GM21447 (cell line): ENCODE results near the gene GGT6.
"Not testable (repeated sequence)": the region's sequence is repeated elsewhere in the genome, so short reads cannot be mapped to it uniquely, and the experiment has no call there.

Source experiments
- ATAC-seq: cut with Tn5 transposase; IDR thresholded peaks from one replicate; pipeline ENCODE4 v1.9.1; 2021; ENCODE audit not compliant: unreplicated experiment

Gene GGT6

GRCh38 chr17:4592240-4593005, 32.0 kb upstream of the GGT6 start:
- no peak for ATAC-seq

DNA sequence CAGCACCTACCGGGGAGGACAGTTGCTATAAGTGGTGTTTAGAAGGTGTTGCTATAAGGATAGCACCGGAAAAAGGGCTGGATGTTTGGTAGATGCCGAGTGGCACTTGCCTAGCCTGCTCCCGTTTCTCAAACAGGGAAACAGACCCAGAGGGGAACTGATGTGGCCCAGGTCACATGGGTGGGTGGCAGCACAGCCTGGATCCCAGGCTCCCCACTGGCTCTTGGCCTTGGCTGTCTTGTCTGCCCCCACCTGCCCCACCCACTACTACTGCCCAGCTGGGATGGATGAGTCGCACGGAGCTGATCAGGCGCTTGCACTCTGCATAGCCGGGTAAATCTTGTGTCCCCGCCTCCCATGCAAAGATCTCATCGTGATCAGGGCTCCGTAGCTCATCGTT, 31.2 kb upstream of the GGT6 start:
- no peak for ATAC-seq

GRCh38 chr17:4590981-4591453, 30.6 kb upstream of the GGT6 start:
- no peak for ATAC-seq

DNA sequence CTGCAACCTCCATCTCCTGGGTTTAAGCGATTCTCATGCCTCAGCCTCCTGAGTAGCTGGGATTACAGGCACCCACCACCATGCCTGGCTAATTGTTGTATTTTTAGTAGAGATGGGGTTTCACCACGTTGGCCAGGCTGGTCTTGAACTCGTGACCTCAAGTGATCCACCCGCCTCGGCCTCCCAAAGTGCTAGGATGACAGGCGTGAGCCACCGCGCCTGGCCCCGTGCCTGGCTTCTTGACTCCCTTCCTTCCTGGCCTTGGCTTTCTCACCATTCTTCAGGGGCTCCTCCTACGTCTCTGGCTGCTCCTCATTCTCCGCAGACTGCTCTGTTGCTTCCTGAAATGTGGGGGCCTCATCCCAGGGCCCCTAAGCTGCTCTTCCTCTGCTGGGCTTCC, 29.7 kb upstream of the GGT6 start:
- ATAC-seq: not testable (repeated sequence)

GRCh38 chr17:4588898-4589625, 28.7 kb upstream of the GGT6 start:
- no peak for ATAC-seq

DNA sequence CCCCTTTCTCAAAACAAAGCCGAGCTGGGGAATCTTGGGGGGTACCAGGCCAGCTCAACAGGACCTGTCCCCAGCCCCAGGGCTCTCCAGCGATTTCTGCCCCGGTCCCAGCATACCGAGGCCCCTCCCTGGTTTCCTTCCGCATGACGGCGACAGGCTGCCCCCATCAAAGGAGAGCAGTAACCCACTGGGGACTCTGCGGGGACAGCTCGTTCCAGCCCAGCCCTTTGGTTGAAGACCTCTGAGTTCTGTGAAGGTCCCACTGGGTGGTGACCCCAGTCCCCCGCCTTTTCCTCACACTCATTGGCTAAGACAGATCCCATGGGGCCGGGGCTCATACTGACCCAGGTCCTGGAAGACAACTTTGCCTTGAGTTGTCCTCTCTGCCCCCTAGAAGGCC, 28.0 kb upstream of the GGT6 start:
- ATAC-seq: no peak

- ATAC-seq: no peak
These were observed 27.4 kb upstream of the GGT6 start for GRCh38 chr17:4587803-4588202.

GRCh38 chr17:4587195-4587594, 26.8 kb upstream of the GGT6 start:
- ATAC-seq: no peak

DNA sequence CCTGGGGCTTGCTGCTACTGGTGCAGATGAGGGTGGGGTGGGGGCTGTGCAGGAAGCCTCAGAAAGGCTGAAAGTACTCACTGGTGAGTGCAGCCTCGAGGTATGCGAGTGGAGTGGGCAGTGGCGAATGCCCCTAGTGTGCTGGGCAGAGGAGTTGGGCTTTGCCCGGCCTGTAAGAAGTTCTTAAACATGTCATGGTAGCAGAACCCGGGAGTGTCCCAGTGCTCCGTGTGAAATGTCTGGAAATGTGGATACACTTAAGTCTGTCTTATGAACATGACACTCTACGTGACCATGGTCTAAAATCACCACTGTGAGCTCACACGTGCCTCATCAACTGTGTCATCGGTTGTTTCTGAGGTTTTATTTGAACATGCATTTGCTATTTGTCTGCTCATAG, 25.7 kb upstream of the GGT6 start:
- ATAC-seq: no peak

DNA sequence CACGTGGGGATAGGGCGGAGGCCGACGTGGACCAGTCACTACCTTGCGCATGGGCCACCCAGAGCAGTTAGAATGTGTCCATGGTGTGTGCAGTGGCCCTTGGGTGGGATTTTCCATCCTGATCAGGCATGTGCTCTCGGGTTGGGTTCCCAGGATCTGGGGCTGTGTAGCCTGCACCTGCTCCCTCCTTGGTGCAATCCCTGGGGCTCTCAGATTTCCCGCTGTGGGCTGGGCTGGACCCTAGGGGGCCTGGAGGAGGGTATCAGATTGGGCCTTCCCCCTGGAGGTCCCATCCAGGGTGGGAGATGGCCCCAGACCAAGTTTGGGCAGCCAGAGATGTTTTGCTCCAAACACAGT, 25.2 kb upstream of the GGT6 start:
- ATAC-seq: no peak

DNA sequence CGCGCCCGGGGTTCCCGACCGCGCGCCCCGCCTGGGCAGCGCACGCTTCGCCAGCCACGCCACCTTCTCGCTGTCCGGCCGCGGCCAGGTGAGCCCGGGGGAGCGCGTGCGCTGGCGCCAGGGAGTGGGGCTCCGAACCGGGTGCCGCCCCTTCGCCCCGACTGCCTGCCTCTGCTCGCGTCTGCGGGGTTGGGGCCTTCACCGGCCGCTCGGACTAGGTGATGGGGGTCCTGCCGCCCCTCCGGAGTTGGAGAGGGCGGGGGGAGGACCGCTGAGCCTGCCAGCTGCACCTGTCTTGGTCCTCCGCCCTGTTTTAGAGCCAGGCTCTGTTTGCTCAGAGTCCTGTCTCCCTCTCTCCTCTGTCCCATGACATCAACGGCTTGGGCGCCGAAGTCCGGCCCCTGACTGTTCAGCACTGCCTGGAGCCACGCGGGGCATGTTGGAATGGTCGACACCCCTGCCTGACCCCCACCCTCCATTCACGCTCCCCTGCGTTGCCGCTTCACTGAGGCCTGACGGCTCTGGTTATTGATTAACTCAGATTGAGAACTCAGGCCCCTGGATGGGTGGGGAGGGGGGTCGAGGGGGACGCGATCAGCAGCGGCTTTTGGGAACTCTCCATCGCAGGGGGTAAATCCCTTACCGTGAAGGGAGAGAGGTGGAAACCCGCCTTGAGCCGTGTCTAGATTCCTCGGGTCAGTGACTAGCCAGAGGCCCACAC, 24.7 kb upstream of the GGT6 start:
- no peak for ATAC-seq

DNA sequence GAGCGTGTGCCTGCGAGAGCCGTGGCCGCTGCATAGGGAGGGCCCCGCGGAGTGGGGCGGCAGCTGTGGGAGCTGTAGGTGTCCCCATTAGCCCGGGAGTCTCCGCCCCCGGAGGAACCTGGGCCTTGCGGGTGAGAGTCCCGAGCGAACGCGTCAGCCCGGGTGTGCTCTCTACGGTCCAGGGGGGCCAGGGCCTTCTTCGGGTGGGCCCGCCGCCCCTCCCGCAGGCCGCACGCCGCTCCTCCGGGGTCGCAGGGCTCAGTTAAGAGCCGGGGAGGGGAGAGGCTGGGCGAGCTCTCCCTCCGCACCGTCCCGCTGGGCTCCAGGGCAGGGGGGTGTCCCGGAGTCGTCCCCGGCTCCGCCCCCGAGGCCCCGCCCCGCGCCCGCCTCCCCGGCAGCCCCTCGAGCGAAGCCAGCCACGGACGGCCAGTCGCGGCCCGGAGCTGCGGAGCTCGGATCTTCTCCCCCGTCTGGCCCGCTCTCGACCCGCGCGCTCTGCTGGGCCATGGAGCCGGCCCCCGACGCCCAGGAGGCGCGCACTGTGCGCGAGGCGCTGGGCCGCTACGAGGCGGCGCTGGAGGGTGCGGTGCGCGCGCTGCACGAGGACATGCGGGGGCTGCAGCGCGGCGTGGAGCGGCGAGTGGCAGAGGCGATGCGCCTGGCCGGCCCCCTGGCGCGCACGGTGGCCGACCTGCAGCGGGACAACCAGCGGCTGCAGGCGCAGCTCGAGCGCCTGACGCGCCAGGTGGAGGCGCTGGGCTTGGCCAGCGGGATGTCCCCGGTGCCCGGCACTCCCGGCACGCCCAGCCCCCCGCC, 23.9 kb upstream of the GGT6 start, which contains the start of gene SMTNL2:
SMTNL2 (plus strand) TSS at position 429 of the 816 bp plus-strand sequence; CDS start at position 506, 77 bp downstream.
- no peak for ATAC-seq

GRCh38 chr17:4583782-4584100, 23.4 kb upstream of the GGT6 start:
- ATAC-seq: no peak

GRCh38 chr17:4583206-4583605, 22.8 kb upstream of the GGT6 start:
- ATAC-seq: no peak

DNA sequence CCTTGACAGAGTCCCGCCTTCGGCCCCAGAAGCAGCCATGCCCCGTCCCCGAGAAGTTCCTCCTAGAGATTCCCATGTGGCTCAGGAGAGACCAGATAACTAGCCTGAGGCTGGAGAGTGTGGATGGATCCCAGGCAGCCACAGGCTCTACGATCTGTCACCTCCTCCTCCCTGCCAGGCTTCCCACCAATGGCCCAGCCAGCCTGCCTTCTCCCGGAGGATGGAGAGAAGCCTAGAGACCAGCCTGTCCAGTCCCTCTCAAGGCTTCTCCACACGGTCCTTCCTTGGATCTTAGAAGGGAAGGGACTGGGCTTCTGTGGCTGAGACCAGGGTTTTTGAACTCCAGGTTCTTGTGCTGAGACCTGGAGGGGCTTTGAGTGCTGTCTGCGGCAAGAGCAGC, 22.3 kb upstream of the GGT6 start:
- ATAC-seq: no peak

DNA sequence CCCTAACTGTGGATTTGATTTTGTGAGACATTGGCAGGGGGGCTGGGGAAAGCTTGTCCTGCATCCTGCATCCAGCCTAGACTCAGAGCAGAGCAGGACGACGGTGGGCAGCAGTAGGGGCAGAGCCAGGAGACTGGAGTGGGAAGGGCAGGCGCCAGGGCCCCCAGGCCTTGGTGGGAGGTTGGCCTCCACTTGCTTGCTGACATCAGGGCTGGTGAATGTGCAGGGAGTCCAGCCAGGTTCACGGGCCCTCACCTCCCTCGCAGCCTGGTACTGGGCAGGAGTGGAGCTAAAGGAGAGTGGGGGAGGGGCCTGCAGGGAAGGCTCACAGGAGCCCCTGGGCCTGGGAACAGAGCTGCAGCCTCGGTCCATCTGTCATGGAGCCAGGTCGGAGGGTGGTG, 21.7 kb upstream of the GGT6 start:
- ATAC-seq: no peak

- no peak for ATAC-seq
These were observed 19.9 kb upstream of the GGT6 start for GRCh38 chr17:4580291-4580690.

DNA sequence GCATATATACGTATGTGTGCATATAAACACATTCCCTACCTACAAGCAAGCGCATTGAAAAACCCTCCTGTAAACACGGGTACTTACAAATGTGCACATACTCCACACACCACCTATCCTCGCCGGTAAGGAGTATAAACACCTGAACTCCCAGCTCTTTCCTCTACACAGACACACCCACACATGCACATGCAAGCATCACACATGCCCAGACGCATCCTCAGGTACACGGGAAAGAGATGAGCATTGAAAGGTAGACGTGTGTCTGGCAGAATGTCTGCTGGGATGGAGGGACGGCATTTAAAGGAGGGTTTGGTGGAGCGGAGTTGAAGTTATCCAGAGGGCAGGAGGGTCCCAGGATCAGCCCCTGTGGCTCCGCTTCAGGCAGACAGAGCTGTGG, 19.3 kb upstream of the GGT6 start:
- no peak for ATAC-seq

DNA sequence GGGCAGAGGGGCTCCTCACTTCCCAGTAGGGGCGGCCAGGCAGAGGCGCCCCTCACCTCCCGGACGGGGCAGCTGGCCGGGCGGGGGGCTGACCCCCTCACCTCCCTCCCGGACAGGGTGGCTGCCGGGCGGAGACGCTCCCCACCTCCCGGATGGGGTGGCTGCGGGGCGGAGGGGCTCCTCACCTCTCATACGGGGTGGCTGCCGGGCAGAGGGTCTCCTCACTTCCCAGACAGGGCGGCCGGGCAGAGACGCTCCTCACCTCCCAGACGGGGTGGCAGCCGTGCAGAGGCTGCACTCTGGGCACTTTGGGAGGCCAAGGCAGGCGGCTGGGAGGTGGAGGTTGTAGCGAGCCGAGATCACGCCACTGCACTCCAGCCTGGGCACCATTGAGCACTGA, 18.0 kb upstream of the GGT6 start:
- not testable (repeated sequence) for ATAC-seq

DNA sequence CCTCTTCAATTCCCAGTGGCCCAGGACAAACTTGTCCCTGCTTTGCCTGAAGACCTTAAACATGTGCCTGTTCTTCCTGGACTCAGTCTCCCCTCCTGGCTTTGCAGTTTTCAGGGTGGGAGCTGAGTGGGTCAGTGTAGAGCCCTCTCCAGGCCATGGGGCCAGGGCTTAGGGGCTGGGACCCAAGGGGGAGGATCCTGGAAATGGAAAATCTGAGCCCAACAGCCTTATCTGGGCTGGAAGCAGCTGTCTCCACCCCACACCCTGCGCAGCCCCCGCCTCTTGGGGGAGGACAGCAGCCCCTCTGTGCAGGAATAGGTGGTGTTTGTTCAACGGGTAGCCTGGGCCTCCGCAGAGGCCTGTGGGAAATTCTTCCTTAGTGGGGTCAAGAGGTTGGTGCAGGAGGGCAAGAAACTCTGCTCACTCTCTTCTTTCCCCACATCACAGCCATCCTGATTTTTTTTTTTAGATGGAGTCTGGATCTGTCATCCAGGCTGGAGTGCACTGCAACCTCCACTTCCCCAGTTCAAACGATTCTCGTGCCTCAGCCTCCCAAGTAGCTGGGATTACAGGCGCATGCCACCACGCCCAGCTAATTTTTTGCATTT, 17.1 kb upstream of the GGT6 start:
- ATAC-seq: no peak
